H1 (cell line): Measurements from ENCODE around the gene CAMSAP1.

Experiments
- CEBPB ChIP-seq: IDR thresholded peaks from 2 replicates; pipeline ENCODE4 v1.6.1; 2012; ENCODE audit warnings: low read depth, low read length
- EP300 ChIP-seq, 2 experiments: IDR thresholded peaks; 1 replicate in 1 of 2; 2 replicates in 1 of 2; pipeline ENCODE4 v1.6.1; 2011 to 2012; ENCODE audit warnings: low read depth in 2 of 2, low read length in 2 of 2, mild to moderate bottlenecking in 2 of 2, borderline replicate concordance in 1 of 2, inconsistent platforms in 1 of 2, moderate library complexity in 1 of 2
- HDAC2 ChIP-seq, 2 experiments: fragments of 300-600 bp in 1 of 2; sonication (generic) in 1 of 2; IDR thresholded peaks; 2 replicates each; pipeline ENCODE4 v1.6.1; 2011 to 2012; ENCODE audit warnings: low read depth in 2 of 2, low read length in 2 of 2, mild to moderate bottlenecking in 2 of 2, moderate library complexity in 2 of 2, borderline replicate concordance in 1 of 2, inconsistent platforms in 1 of 2
- SP1 ChIP-seq: IDR thresholded peaks from 2 replicates; pipeline ENCODE4 v1.6.1; 2011; ENCODE audit warnings: low read depth, low read length
- TF ChIP-seq, protein P1 (sequence below): IDR thresholded peaks from 2 replicates; pipeline ENCODE4 v1.6.1; 2011; ENCODE audit warnings: low read length, improper control_type of control experiment

DNA sequence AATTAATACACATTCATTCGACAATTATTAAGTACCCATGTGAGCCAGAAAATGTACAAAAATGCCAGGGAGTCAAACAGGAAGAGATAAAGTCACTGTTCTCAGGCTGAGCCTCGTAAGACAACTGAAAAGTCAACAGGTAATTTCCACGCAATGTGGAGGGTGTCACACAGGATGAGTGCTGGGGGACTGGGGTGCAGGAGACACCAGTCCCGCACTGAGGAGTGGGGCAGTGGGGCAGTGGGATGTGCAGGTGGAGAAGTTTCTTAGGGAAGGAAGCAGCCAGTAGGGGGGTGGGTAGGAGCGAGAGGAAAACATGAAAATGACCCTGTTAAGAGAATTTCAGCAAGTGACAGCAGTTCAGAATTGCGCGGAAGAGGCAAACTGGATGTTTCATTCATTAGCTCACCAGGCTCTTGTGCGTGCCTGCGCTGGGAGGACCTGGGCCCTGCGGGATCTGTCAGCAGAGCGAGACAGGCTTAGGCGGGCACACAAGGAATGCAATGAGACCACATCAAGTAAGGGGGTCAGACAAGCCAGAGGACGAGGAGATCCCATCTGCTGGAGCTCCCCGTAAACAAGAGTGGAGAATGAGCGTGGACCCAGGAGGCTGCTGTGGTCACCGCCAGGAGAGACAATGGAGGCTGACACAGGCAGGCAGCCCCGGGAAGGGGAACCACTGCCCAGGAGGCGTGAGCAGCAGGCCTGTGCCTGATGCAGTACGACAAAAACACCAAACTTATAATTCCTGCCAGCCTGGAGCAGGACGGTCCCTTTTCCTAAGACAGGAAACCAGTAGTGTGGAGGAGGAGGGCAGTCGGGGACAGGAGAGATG is 21.0 kb downstream of the CAMSAP1 start:
- TF ChIP-seq SP1 (no peak), EP300 (IDR thresholded peaks at IDR 0.05; ENCODE audit: borderline replicate concordance in 1 of 2, low read depth in 2 of 2, low read length in 2 of 2) (no peak), CEBPB (no peak), HDAC2 (IDR thresholded peaks at IDR 0.05; ENCODE audit: borderline replicate concordance in 1 of 2, low read depth in 2 of 2, low read length in 2 of 2) (no peak)
- TF ChIP-seq, protein P1, sequence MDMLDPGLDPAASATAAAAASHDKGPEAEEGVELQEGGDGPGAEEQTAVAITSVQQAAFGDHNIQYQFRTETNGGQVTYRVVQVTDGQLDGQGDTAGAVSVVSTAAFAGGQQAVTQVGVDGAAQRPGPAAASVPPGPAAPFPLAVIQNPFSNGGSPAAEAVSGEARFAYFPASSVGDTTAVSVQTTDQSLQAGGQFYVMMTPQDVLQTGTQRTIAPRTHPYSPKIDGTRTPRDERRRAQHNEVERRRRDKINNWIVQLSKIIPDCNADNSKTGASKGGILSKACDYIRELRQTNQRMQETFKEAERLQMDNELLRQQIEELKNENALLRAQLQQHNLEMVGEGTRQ: no peak
